Activated T-cell treated with anti-CD3 and anti-CD28 coated beads, Interleukin-2, amount 50 U/mL, for 48 hours (primary cell): ENCODE results near the gene ACBD6.
"Not testable (repeated sequence)": the region's sequence is repeated elsewhere in the genome, so short reads cannot be mapped to it uniquely, and the experiment has no call there.

Experiments
- DNase-seq, 2 experiments: peaks; one replicate each; pipeline ENCODE4 v3.0.0-alpha.2; 2020

ACBD6 gene

GRCh38 chr1:180412583-180412982 is 89.8 kb downstream of the ACBD6 start:
- no peak for DNase-seq

DNA sequence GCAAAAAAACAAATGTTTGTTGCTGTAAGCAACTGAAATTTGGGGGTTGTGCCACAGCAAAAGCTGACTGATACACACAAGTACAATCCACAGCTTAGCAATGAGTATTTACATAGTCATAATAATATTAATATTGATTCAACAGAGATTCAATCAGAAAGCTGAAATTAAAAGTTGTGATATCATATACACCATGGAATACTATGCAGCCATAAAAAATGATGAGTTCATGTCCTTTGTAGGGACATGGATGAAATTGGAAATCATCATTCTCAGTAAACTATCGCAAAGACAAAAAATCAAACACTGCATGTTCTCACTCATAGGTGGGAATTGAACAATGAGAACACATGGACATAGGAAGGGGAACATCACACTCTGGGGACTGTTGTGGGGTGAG is 94.2 kb downstream of the ACBD6 start:
- not testable (repeated sequence) for DNase-seq

DNA sequence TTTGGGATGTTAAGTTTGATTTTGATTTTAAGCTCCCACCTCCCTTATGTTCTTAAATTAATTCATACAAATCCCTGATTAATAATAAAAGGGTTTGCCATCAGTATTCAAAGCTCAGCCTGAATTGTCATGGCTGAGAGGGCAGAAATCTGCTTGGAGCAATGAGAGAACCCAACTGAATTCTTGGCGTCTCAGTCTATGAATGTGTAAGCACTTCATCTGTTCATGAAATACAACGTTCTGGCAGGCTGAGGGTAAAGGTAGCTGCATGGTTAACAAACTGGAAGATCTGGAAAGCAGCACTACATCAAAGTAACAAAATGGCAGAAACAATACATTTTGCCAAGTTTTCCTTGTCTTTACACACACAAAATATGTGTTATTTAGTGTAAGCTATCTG is 95.3 kb downstream of the ACBD6 start:
- no peak for DNase-seq

GRCh38 chr1:180402551-180402950 is 99.8 kb downstream of the ACBD6 start:
- DNase-seq = no peak

DNA sequence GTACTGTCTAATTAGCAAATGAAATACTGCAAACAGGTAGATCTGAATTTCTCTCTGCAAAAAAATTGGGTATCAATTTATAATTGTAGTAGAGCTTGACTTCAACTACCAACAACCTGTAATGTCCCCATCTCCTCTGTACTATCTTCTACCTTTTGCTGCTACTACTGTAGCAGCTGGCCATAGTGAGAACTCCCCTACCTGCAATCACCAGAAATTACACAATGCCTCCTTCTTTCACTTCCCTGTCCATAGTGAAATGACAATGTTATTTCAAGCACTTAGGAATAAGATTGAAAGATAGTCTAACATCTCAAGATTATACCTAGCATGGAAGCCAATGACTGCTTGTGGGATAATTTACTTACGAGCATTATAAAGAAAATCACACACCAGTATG is 100.4 kb downstream of the ACBD6 start:
- no peak for DNase-seq

DNA sequence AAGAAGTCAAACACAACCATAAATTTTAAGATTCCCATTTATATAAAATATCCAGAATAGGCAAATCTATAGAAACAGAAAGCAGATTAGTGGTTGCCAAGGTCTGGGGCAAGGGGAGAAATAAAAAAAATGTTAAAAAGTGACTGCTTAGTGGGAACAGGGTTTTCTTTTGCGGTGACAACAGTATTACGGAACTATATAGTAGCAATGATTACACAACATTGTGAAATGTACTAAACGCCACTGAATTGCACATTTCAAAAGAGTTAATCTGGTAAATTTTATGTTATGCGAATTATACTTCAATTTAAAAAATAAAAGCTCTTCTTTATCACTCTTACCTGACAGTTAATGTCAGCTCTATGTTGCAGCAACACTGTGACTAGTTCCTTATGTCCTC is 105.2 kb downstream of the ACBD6 start:
- DNase-seq = no peak

DNA sequence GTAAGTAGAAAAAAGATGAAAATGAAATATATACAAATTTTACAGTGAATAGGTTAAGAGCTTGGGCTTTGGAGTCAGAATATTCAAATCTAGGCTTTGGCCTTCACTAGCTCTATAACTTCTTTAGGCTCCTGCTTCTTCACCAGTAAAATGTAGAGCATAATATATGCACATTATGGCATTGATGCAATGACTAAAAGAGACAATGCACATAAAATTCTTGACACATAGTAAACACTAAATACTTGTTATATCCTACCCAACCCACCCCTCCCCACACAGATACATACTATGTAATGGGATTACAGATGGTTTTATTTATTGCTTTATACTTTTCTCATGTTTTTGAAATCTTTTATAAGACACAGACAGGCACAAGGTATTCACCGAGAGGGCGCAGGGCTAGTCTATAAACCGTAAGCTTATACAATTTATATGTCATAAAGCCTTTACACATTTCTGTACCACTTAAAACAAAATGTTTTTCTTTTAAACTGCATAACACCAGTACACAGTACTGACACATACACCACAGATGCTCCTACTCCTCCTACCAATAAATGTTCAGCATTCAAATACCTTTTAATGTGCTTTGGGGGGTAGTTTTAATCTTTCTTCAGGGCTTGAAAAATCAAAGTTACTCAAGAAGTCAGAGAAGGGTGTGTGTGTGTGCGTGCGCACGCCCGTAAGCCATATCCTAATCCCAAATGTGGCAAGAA is 109.8 kb downstream of the ACBD6 start:
- no peak for DNase-seq

DNA sequence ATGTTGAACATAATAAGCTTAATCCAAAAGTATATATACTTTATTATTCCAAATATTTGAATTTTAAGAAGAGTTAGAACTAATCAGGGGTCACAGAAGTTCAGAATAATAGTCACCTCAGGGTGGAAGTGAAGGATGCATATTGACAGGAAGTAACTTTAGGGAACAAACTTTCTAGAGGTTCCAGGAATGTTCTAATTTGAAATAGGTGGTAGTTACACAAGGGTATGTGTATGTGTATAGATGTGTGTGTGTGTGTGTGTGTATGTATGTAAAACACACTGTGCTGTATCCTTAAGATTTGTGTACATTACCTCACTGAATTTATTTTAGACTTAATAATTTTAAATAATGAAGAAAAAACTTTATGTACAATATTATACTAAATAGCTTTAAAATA is 110.4 kb downstream of the ACBD6 start:
- no peak for DNase-seq

- no peak for DNase-seq
These were observed 115.0 kb downstream of the ACBD6 start for GRCh38 chr1:180387413-180387812.

GRCh38 chr1:180386745-180387367 is 115.5 kb downstream of the ACBD6 start:
- no peak for DNase-seq

DNA sequence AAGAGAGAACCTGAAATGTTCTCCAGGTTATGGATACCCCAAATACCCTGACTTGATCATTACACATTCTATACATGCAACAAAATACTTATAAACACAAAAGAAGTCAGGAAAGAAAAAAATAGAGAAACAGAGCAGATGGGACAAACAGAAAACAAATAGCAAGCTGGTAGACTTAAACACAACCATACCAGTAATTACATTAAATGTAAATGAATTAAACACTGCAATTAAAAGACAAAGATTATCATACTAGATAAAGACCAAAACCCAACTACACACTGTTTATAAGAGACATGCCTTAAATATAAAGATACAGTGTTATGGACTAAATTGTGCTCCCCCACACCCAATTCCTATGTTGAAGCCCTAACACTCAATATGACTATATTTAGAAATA is 117.2 kb downstream of the ACBD6 start:
- no peak for DNase-seq

GRCh38 chr1:180384286-180385005 is 117.9 kb downstream of the ACBD6 start:
- no peak for DNase-seq

- DNase-seq = no peak
These were observed 119.9 kb downstream of the ACBD6 start for GRCh38 chr1:180382326-180383115.

- no peak for DNase-seq
These were observed 121.2 kb downstream of the ACBD6 start for GRCh38 chr1:180381184-180381580.

DNA sequence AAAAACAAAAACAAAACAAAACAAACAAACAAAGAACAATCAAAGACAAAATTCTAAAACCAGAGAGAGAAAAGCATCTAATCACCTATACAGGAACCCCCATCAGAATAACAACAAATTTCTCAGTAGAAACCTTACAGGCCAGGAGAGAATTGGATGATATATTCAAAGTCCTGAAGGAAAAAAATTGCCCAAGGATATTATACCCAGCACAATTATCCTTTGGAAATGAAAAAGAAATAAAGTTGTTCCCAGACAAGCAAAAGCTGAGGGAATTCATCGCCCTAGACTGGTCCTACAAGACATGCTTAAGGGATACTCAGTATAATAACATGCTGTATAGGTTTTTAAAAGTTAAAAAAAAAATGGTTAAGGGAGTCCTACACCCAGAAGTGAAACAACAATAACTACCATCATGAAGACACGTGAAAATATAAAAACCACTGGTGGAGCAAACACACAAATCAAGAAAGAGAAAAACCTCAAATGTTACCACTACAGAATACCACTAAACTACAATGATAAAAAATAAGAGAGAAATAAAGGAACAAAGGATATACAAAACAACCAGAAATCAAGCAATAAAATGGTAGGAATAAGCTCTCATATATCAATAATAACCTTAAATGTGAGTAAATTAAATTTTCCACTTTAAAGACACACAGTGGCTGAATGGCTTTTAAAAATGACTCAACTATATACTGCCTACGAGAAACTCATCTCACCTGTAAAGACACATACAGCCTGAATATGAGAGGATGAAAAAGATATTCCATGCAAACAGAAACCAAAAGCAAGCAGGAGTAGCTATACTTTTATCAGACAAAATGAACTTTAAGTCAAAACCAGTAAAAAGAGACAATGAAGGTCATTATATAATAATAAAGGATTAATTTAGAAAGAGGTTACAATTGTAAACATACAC is 121.9 kb downstream of the ACBD6 start:
- no peak for DNase-seq

DNA sequence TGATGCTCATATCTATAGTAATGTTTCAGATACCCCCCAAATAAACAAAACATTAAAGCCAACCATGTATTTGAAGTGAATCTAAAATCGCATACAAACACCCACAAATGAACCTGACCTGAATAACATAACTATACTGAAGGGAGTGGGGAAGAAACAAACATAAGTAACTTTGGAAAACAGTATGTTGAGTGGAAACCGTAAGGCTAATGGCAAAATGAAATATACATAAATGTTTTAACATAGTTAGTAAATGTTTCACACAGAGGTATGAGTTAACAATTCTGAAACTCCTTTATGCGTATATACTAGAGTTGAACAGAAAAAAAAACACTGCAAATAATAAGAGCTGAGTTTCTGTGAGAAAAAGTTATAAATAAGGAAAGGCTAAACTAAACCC is 125.6 kb downstream of the ACBD6 start:
- DNase-seq = no peak

- DNase-seq = no peak
These were observed 126.1 kb downstream of the ACBD6 start for GRCh38 chr1:180376253-180376652.

DNA sequence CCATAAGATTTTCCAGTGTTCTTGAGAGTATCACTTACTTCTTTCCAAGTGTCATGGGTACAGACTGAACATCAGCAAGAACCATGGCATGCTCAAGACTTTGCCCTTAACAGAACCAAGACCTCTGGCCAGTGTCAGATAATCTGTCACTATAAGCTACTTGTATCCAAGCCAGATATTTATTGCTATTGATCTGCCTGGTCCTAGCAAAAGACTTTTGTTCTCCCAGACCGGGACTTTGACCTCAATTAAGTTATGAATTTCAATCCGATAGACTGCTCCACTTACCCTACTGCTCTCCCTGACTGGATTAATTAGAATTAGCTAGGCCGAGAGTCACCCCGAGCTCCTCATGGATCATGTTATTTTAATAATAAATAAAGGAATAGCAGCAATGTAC is 129.6 kb downstream of the ACBD6 start:
- DNase-seq = no peak

GRCh38 chr1:180370597-180370996 is 131.8 kb downstream of the ACBD6 start:
- no peak for DNase-seq

GRCh38 chr1:180370188-180370587 is 132.2 kb downstream of the ACBD6 start:
- DNase-seq = no peak

DNA sequence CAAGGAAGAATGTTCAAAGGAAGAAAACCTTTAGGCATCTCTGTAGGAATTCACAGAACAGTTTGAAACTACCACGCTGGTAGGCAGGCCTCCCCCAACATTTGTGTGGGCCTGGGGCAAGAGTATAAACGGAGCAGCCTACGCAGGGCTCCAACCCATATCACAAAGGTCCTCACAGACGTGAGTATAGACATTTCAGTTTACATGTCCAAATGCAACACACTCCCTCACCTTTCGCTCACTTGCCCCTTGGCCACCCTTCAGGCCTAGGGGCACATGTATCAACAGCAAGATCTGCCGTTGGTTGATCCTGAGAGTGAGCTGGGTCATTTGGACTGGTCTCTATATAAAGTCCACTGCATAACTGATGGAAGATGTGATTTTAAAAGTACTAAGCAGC is 133.3 kb downstream of the ACBD6 start:
- no peak for DNase-seq

DNA sequence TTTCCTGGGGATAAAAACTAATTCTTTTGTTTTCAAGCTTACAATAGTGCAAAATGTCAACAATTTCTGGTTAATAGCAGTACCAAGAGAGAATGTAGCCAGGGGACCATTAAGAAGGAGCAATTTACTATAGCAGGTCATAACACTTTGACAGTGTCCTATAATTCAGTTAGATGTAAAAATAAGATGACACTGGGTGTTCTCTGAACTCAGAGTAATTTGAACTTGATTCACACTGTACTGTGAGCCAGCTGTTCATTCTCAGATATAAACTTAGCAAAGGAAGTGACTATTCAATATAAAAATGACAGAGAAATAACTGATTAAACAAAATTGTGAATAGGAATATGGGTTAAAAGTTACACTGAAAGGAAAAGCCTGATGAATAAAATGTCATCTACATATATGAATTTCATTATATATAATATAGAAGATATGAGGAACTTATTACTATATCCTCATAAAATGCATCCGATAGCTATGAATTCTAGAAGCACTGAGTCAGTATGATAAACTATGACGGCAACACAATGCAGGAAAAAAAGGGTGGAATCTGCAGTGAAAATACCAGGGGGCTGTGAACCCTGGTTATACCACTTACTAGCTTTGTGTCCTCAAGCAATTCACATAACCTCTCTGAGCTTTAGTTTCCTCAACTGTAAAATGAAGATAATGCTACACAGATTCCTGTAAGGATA is 135.9 kb downstream of the ACBD6 start:
- DNase-seq = no peak
